Activated T-cell treated with anti-CD3 and anti-CD28 coated beads, Interleukin-2, amount 50 U/mL, for 72 hours (primary cell): ENCODE data around the gene TLE6. TPM values are rescaled to one million over a fixed set of nuclear protein-coding genes. Genes with fewer than 3 reads are reported as not detected.
"Not testable (repeated sequence)": the region's sequence is repeated elsewhere in the genome, so short reads cannot be mapped to it uniquely, and the experiment has no call there.

Experiments used
- ATAC-seq, 2 donors: fragments of 150-1000 bp; cut with Tn5 transposase; replicated peaks in 1 of 2; 2 replicates each; pipeline ENCODE4 v1.10.0; 2021; ENCODE audit warnings: moderate library complexity in 2 of 2, mild to moderate bottlenecking in 1 of 2
- DNase-seq, 2 donors: peaks; one replicate each; pipeline ENCODE4 v3.0.0; 2021 to 2022; ENCODE audit warnings: mixed read lengths in 1 of 2
- H3K27ac Mint-ChIP-seq: one replicate; pipeline ENCODE4 v1.8.0; 2022; ENCODE audit warnings: mild to moderate bottlenecking, moderate library complexity, mixed read lengths
- H3K27me3 Mint-ChIP-seq: one replicate; pipeline ENCODE4 v1.8.0; 2022; ENCODE audit warnings: low read depth, mixed read lengths
- H3K36me3 Mint-ChIP-seq, 2 donors: one replicate each; pipeline ENCODE4 v1.8.0; 2022; ENCODE audit warnings: mixed read lengths in 2 of 2, mild to moderate bottlenecking in 1 of 2; ENCODE audit not compliant: insufficient read depth in 2 of 2
- H3K4me1 Mint-ChIP-seq: one replicate; pipeline ENCODE4 v1.8.0; 2022; ENCODE audit warnings: low read depth, mixed read lengths
- H3K4me3 Mint-ChIP-seq, 2 donors: one replicate each; pipeline ENCODE4 v1.8.0; 2022; ENCODE audit warnings: mild to moderate bottlenecking in 2 of 2, mixed read lengths in 2 of 2, moderate library complexity in 2 of 2
- H3K9me3 Mint-ChIP-seq, 2 donors: one replicate each; pipeline ENCODE4 v1.8.0; 2022; ENCODE audit warnings: mixed read lengths in 2 of 2
- total RNA-seq, 2 donors: library from RNA; stranded (reverse); gene quantifications; one replicate each; pipeline ENCODE4 v1.2.3, GENCODE V29; 2022

Gene TLE6
- total RNA-seq = 1 to 10 TPM; 4.5 to 6.0 TPM

DNA sequence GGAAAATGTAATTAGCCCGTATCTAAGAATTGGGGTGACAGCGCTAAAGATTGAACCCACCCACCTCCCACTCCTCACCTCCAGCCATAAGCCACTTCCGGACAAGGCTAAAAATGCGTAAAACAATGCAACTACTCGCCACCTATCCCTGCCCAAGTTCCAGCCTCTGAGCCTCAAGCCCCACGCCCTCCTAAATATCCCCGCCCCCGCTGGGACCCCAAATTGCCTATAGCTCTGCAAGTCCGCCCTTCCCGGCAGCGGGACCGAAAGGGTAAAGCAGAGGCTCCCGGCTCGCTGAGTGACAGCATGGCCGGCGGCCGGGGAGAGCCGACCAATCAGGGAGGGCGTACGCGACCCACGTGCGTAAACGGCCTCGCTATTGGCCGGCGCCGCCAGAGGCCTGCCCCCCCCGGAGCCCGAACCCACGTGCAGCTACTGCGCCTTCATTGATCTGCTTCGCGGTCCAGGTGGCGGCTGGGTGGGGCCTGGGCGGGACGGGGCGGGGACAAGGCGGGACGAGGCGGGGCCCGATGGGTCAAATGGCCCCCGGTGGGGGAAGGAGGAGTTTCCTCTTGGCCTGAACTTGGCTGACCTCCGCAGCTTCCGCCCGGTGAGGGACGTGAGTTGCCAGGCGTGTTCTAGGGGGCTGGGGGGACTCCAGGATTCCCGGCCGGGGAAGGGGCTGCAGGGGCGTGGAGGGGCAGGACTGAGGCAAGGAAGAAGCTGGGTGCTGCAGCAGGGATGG is at the start of gene TLE6:
TLE6 (plus strand) TSS at position 564 of the 745 bp plus-strand sequence. CDS start 670 bp downstream, outside the sequence.
- DNase-seq (peak; percentile 95 to 98), ATAC-seq (peak; percentile 99)
- H3K27me3 Mint-ChIP-seq = peaks cover 11% of the 10 kb centered on the region

DNA sequence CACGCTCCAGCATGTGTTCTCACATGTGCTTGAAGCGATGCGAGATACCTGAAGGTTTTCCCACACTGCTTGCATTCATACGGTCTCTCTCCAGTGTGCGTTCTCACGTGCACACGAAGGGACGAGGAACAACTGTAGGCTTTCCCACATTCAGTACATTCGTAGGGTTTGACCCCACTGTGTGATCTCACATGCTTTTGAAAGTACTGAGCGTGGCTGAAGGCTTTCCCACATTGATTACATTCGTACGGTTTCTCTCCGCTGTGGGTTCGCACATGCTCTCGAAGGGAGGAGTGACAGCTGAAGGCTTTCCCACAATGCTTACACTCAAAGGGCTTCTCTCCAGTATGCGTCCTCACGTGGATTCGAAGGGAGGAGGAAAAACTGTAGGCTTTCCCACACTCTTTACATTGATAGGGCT is 43.9 kb upstream of the TLE6 start:
- Mint-ChIP-seq H3K27me3 (no peaks in the 10 kb centered on the region), H3K4me1 (no peaks in the 10 kb centered on the region), H3K27ac (no peak overlapping the region), H3K4me3 (no peak overlapping the region), H3K9me3 (peaks cover 18 to 23% of the 10 kb centered on the region in 2 donors), H3K36me3 (peaks cover 39 to 65% of the 10 kb centered on the region in 2 donors)
- DNase-seq (no peak), ATAC-seq (no peak)

More for the DNA sequence above, at the start of gene TLE6:
- Mint-ChIP-seq H3K9me3 (no peaks in the 10 kb centered on the region), H3K4me3 (peak within 1 kb of the TSS; percentile 93 to 98), H3K27ac (no peak within 1 kb of the TSS), H3K4me1 (peaks cover 19% of the 10 kb centered on the region), H3K36me3 (no peaks in the 10 kb centered on the region)

DNA sequence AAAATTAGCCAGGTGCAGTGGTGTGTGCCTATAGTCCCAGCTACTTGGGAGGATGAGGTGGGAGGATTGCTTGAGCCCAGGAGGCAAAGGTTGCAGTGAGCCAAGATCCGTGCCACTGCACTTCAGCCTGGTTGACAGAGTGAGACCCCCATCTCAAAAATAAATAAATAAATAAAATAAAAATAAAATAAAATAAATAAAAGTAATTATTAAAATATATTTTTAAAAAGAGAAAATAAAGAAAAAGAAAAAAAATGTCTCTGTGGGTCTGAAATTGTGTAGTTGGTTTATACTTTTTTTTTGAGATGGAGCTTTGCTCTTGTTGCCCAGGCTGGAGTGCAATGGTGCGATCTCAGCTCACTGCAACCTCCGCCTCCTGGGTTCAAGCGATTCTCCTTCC is 41.5 kb upstream of the TLE6 start:
- not testable (repeated sequence) for H3K27ac Mint-ChIP-seq

DNA sequence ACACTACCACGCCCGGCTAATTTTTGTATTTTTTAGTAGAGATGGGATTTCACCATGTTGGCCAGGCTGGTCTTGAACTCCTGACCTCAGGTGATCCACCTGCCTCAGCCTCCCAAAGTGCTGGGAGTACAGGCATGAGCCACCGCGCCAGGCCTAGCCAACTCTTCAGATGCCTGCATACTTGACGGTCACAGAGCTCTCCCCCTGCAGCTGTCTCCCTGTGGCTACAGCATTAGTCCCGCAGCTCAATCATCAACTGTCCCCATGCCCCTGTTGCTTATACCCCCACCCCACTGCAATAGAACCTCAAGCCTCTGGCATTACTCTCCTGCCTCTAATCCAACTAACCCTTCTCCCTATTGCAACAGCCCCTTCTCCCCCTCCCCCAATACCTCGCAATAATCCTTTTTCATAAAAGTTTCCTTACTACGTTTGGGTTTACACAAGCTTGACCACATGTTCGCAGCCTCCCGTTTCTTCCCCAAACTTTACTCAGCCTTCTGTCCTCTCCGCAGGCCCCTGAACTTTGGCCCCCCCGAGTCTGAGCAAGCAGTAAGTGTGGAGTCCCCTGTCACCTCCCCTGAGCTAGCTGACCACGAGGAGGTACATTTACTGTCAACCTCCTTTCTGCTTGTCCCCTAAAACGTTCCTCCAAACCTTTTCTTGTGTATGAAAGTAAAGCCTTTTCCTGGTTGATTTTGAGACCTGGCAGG is 34.3 kb upstream of the TLE6 start:
- Mint-ChIP-seq H3K9me3 (no peaks in the 10 kb centered on the region), H3K27me3 (no peaks in the 10 kb centered on the region), H3K27ac (no peak overlapping the region), H3K4me3 (peak overlapping the region; percentile 19 to 99), H3K36me3 (peaks cover 0 to 3% of the 10 kb centered on the region in 2 donors), H3K4me1 (peaks cover 40% of the 10 kb centered on the region)
- no peak for DNase-seq
- ATAC-seq = no peak

More for the DNA sequence above, 41.5 kb upstream of the TLE6 start:
- Mint-ChIP-seq H3K9me3 (peaks cover 14 to 19% of the 10 kb centered on the region in 2 donors), H3K36me3 (peaks cover 36 to 54% of the 10 kb centered on the region in 2 donors)
- H3K4me1 Mint-ChIP-seq, H3K27me3 Mint-ChIP-seq, H3K4me3 Mint-ChIP-seq, ATAC-seq, DNase-seq: not testable (repeated sequence)

DNA sequence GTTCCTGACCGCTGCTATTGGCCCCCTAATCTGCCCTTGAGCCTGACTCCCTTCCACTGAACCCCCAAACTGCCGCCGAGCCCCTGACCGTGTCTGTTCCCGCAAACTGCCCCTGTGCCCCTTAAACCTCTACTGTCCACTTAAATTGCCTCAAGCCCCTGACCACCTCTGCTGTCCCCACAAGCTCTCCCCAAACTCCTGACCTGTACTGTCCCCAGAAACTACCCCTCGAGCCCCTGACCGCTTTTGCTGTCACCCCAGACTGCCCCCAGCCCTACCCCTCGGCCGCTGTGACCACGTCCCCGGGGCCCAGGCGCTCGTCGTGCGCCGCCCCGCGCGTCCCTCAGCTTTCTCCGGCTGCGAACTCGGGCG is 33.0 kb upstream of the TLE6 start:
- peak overlapping the region; percentile 79 for H3K27ac Mint-ChIP-seq
- ATAC-seq = no peak

DNA sequence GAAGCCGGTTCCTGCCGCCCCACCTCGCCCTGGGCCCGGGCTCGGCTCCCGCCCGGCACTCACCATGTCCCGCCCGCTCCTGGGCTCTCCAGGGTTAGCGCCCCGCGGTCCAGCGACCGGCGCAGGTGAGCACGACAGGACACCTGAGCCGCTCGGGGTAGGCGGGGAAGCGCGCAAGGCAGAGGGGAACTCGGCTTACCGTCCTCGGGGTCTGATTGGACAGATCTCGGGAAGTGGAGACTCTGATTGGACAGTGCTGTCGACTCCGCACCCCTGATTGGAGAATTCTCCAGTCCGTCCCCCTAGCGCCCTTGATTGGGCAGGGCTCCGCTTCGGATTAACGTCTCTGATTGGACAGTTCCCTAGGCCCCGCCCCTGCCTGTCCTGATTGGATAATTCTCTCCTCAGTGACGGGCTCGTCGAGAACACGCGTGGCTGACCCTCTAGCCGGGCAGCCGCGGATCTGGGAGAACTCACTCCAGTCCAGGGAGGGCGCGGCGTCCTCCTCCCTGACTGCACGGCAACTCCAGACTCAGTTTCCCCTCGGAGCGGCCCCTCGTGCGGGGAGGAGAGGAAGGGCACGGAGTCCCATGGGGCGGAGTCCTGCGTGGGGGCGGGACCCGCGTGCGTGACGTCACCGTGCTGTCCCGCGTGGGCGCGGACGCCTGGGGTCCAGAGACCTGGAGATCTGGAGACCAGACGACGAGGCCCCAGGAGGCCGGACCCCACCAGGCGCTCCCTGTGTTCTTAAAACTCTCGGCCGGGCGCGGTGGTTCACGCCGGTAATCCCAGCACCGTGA is 32.4 kb upstream of the TLE6 start, which contains the start of gene ZNF77:
ZNF77 (minus strand) TSS at position 197 of the 800 bp plus-strand sequence; CDS start at position 66, 131 bp downstream.
- Mint-ChIP-seq H3K9me3 (no peaks in the 10 kb centered on the region), H3K4me1 (peaks cover 56% of the 10 kb centered on the region), H3K36me3 (peaks cover 2 to 4% of the 10 kb centered on the region in 2 donors), H3K27ac (peak within 1 kb of the TSS; percentile 97), H3K27me3 (no peaks in the 10 kb centered on the region), H3K4me3 (peak within 1 kb of the TSS; percentile 99)
- DNase-seq = peak; percentile 98 to 99
- ATAC-seq = peak; percentile 98

More for the DNA sequence above, 33.0 kb upstream of the TLE6 start:
- peaks cover 2% of the 10 kb centered on the region in 2 donors for H3K36me3 Mint-ChIP-seq
- no peak for DNase-seq
- peak overlapping the region; percentile 99 for H3K4me3 Mint-ChIP-seq
- H3K9me3 Mint-ChIP-seq = no peaks in the 10 kb centered on the region
- H3K4me1 Mint-ChIP-seq = peaks cover 51% of the 10 kb centered on the region
- no peaks in the 10 kb centered on the region for H3K27me3 Mint-ChIP-seq

DNA sequence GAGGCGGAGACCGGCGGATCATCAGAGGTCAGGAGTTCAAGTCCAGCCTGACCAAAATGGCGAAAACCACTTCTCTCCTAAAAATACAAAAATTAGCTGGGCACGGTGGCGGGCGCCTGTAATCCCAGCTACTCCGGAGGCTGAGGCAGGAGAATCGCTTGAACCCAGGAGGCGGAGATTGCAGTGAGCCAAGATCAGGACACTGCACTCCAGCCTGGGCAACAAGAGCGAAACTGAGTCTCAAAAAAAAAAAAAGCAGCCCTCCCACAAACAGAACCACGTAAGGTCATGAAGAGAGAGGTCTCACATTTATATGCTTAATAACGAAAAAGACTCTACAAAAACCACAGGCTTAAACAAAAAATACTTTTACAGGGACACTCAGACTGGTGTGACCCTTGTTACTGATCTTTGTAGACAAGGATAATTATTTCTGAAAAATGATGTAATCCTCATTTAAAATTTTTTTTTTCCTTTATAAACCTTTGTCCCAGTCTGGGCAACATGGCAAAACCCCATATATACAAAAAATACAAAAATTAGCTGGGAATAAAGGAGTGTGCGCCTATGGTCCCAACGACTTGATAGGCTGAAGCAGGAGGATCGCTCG is 31.7 kb upstream of the TLE6 start:
- Mint-ChIP-seq H3K36me3 (peaks cover 2 to 4% of the 10 kb centered on the region in 2 donors), H3K27ac (no peak overlapping the region), H3K4me1 (peaks cover 61% of the 10 kb centered on the region), H3K27me3 (no peaks in the 10 kb centered on the region), H3K4me3 (peak overlapping the region; percentile 99), H3K9me3 (no peaks in the 10 kb centered on the region)
- no peak for DNase-seq
- ATAC-seq = no peak

DNA sequence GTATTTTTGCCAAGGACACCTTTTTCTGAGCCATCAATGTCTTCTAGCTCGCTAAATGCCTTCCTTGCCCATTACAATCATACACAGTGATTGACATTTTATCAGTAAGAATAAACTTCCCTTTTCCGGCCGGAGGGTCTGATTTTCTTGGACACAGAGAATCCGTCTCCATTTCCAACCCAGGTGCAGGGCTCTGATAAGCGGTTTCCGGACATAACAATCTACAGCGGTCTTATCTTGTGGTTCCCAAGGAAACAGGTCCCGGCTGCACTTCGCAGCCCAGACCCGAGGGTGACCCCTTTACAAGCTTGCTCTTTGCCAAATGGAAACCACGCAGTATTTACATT is 27.5 kb upstream of the TLE6 start:
- no peaks in the 10 kb centered on the region for H3K27me3 Mint-ChIP-seq
- H3K4me1 Mint-ChIP-seq = peaks cover 41% of the 10 kb centered on the region
- no peak for DNase-seq
- H3K27ac Mint-ChIP-seq = peak overlapping the region; percentile 93
- H3K4me3 Mint-ChIP-seq = peak overlapping the region; percentile 91 to 99
- ATAC-seq = peak; percentile 1 to 3
- no peaks in the 10 kb centered on the region for H3K9me3 Mint-ChIP-seq
- peaks cover 2 to 4% of the 10 kb centered on the region in 2 donors for H3K36me3 Mint-ChIP-seq

DNA sequence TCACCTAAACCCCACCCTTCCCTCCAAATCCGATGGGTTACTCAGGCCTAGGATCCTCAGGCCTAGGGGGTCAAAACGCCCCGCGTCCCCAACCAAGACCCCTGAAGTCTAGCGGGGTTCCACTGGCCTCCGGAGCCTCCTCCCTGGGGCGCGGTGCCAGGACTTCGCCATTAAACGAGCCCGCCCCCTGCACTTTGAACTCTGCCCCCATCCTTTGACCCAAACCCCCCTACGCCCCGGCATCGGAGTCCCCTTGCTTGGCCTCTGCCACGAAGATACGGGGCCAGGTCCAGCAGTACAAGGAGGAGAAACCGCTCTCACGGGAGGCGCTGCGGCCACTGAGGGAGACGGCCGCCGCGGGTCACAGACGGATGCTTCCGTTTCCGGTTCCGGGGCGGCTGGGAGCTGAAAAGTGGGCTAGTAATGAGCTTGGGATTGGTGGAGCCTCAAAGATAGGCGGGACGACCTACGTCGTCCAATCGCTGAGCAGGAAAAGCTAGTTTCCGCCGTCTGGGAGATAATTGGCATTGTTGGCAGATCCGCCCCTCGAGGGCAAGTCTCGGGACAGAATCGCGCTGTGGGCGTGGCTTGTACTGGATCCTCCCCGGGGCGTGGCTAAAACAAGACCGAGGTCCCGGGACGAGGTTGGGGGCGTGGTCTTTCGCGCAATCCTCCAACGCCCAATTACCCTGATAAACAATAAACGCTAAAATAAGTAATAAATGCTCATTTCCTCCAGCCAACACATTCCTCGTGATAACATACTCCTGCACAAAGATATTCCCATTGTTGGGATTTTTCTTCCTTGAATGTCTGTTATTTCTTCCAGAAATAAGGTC is 26.9 kb upstream of the TLE6 start:
- peaks cover 35% of the 10 kb centered on the region for H3K4me1 Mint-ChIP-seq
- H3K27ac Mint-ChIP-seq = peak overlapping the region; percentile 93
- H3K36me3 Mint-ChIP-seq = peaks cover 2 to 4% of the 10 kb centered on the region in 2 donors
- no peaks in the 10 kb centered on the region for H3K9me3 Mint-ChIP-seq
- H3K4me3 Mint-ChIP-seq = peak overlapping the region; percentile 91 to 99
- H3K27me3 Mint-ChIP-seq = no peaks in the 10 kb centered on the region
- DNase-seq (peak; percentile 100), ATAC-seq (peak; percentile 98)

DNA sequence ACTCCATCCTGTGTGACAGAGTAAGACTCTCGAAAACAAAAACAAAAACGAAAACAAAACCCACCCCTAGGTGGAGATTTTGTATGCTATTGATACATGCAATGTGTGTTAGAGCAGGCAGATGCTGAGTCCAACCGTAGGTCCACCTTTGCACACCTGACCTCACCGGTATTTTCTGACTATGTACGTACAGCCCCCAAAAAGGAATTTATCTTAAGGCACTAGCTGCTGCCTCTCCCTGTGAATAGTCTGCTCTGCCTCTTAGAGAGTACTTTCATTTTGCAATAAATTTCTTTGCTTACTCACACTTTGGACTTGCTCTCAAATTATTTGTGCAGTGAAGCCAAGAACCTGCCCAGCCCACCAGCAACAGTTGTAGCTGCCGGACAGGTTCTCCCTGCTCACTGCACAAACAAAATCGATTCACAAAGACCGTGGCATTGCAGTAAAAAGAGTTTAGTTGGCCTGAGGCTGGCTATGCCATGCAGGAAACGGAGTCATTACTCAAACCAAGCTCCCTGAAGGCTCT is 24.3 kb upstream of the TLE6 start:
- ATAC-seq (no peak), DNase-seq (no peak)
- Mint-ChIP-seq H3K4me1 (peaks cover 22% of the 10 kb centered on the region), H3K27me3 (no peaks in the 10 kb centered on the region), H3K27ac (no peak overlapping the region), H3K9me3 (no peaks in the 10 kb centered on the region), H3K4me3 (no peak overlapping the region), H3K36me3 (peaks cover 2% of the 10 kb centered on the region in 2 donors)

DNA sequence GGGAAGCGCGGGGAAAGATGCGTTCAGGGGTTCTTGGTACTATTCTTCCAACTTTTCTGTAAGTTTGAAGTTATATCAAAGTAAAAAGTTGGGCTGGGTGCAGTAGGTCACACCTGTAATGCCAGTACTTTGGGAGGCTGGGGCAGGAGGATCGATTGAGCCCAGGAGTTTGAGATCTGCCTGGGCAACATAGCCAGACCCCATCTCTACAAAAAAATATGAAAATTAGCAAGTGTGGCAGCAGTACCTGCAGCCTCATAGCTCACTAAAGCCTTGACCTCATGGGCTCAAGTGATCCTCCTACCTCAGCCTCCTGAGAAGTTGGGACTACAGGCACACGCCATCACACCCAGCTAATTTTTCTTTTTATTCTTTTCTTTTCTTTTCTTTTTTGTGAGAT is 20.2 kb upstream of the TLE6 start:
- no peak overlapping the region for H3K27ac Mint-ChIP-seq
- no peaks in the 10 kb centered on the region for H3K9me3 Mint-ChIP-seq
- no peak for DNase-seq
- no peaks in the 10 kb centered on the region for H3K36me3 Mint-ChIP-seq
- no peaks in the 10 kb centered on the region for H3K4me1 Mint-ChIP-seq
- no peak overlapping the region for H3K4me3 Mint-ChIP-seq
- H3K27me3 Mint-ChIP-seq = no peaks in the 10 kb centered on the region
- ATAC-seq = no peak

DNA sequence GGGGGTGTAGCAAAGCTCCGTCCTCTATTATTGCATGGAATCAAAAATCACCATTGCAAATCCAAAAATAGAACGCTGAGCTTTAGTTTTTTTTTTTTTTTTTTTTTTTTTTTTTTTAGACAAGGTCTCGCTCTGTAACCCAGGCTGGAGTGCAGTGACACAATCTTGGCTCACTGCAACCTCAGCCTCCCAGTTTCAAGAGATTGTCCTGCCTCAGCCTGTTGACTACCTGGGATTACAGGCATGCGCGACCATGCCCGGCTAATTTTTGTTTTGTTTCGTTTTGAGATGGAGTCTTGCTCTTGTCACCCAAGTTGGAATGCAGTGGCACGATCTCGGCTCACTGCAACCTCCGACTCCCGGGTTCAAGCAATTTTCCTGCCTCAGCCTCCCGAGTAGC is 17.2 kb upstream of the TLE6 start:
- Mint-ChIP-seq H3K9me3 (no peaks in the 10 kb centered on the region), H3K27ac (no peak overlapping the region), H3K27me3 (no peaks in the 10 kb centered on the region), H3K36me3 (no peaks in the 10 kb centered on the region), H3K4me3 (no peak overlapping the region), H3K4me1 (no peaks in the 10 kb centered on the region)
- ATAC-seq = no peak
- DNase-seq = no peak
